Neuronal stem cell (in vitro differentiated cells): ENCODE data around the gene GMCL2.
A peak's percentile ranks its signal among the peaks of the same experiment; 100 is the strongest.

ENCODE experiments used
- DNase-seq: peaks from one replicate; pipeline ENCODE4 v3.0.0-alpha.2; 2013; ENCODE audit warnings: low spot score
- H2AFZ ChIP-seq: one replicate; pipeline ENCODE4 v1.6.1; 2013; ENCODE audit warnings: mild to moderate bottlenecking, low read length, inconsistent platforms
- H2AK5ac ChIP-seq: 2 replicates; pipeline ENCODE4 v1.6.1; 2013; ENCODE audit warnings: low read depth, mild to moderate bottlenecking, inconsistent platforms, low read length, moderate library complexity, mixed read lengths
- H2BK120ac ChIP-seq: 2 replicates; pipeline ENCODE4 v1.6.1; 2013; ENCODE audit warnings: low read depth, mild to moderate bottlenecking, inconsistent platforms, low read length, moderate library complexity, mixed read lengths
- H2BK12ac ChIP-seq: one replicate; pipeline ENCODE4 v1.6.1; 2013; ENCODE audit warnings: low read length, inconsistent platforms
- H2BK15ac ChIP-seq: 2 replicates; pipeline ENCODE4 v1.6.1; 2013; ENCODE audit warnings: mild to moderate bottlenecking, low read length, inconsistent platforms, mixed read lengths
- H2BK5ac ChIP-seq: one replicate; pipeline ENCODE4 v1.6.1; 2013; ENCODE audit warnings: inconsistent platforms, mild to moderate bottlenecking, low read length, moderate library complexity
- H3K14ac ChIP-seq: one replicate; pipeline ENCODE4 v1.6.1; 2013; ENCODE audit warnings: low read length, inconsistent platforms
- H3K18ac ChIP-seq: 2 replicates; pipeline ENCODE4 v1.6.1; 2013; ENCODE audit warnings: low read length, inconsistent platforms
- H3K23ac ChIP-seq: 2 replicates; pipeline ENCODE4 v1.6.1; 2013; ENCODE audit warnings: low read depth, mild to moderate bottlenecking, mixed read lengths, low read length, inconsistent platforms; ENCODE audit not compliant: poor library complexity
- H3K27ac ChIP-seq: replicated peaks from 3 replicates; pipeline ENCODE4 v1.5.1; 2013; ENCODE audit warnings: low read length, inconsistent platforms
- H3K27me3 ChIP-seq, 3 experiments: 2 replicates each; pipeline ENCODE4 v1.6.1; 2013; ENCODE audit warnings: low read length in 3 of 3, mild to moderate bottlenecking in 2 of 3, inconsistent platforms in 1 of 3, low read depth in 1 of 3, mixed read lengths in 1 of 3, moderate library complexity in 1 of 3; ENCODE audit not compliant: control insufficient read depth in 3 of 3, insufficient read depth in 3 of 3
- H3K36me3 ChIP-seq, 2 donors: replicated peaks in 1 of 2; 2 replicates each; pipeline ENCODE4 v1.6.1; 2013; ENCODE audit warnings: low read length in 2 of 2; ENCODE audit not compliant: control insufficient read depth in 2 of 2, insufficient read depth in 2 of 2
- H3K4ac ChIP-seq: 2 replicates; pipeline ENCODE4 v1.6.1; 2013; ENCODE audit warnings: inconsistent platforms, mild to moderate bottlenecking, low read length, moderate library complexity
- H3K4me1 ChIP-seq, 2 donors: 1 replicate in 1 of 2; 2 replicates in 1 of 2; pipeline ENCODE4 v1.6.1; 2013; ENCODE audit warnings: low read length in 2 of 2, low read depth in 1 of 2; ENCODE audit not compliant: control insufficient read depth in 2 of 2, insufficient read depth in 1 of 2
- H3K4me2 ChIP-seq: one replicate; pipeline ENCODE4 v1.6.1; 2013; ENCODE audit warnings: mild to moderate bottlenecking, low read length, inconsistent platforms; ENCODE audit not compliant: insufficient read depth, poor library complexity, severe bottlenecking
- H3K4me3 ChIP-seq, 2 donors: 2 replicates each; pipeline ENCODE4 v1.5.1; 2013; ENCODE audit warnings: low read length in 2 of 2, mild to moderate bottlenecking in 2 of 2, inconsistent platforms in 1 of 2, moderate library complexity in 1 of 2
- H3K79me1 ChIP-seq: one replicate; pipeline ENCODE4 v1.6.1; 2013; ENCODE audit warnings: low read depth, mild to moderate bottlenecking, inconsistent platforms, low read length, moderate library complexity
- H3K9ac ChIP-seq: one replicate; pipeline ENCODE4 v1.6.1; 2013; ENCODE audit warnings: mild to moderate bottlenecking, low read depth, low read length, inconsistent platforms; ENCODE audit not compliant: poor library complexity
- H3K9me3 ChIP-seq, 2 donors: replicated peaks in 1 of 2; 2 replicates each; pipeline versions ENCODE3 to v1.6.1; 2013; ENCODE audit warnings: low read length in 2 of 2, mild to moderate bottlenecking in 2 of 2, inconsistent platforms in 1 of 2, low read depth in 1 of 2, mixed read lengths in 1 of 2, moderate library complexity in 1 of 2; ENCODE audit not compliant: control insufficient read depth in 2 of 2, insufficient read depth in 1 of 2
- H4K8ac ChIP-seq: one replicate; pipeline ENCODE4 v1.6.1; 2013; ENCODE audit warnings: low read depth, mild to moderate bottlenecking, inconsistent platforms, low read length, moderate library complexity
- H4K91ac ChIP-seq: one replicate; pipeline ENCODE4 v1.6.1; 2013; ENCODE audit warnings: low read length, low read depth, mild to moderate bottlenecking, inconsistent platforms; ENCODE audit not compliant: poor library complexity
- WGBS, 2 donors: extraction: QIAGEN DNeasy Blood & Tissue Kit; methylation state at CpG; one replicate each; pipeline ENCODE4 v1.1.7; 2013; ENCODE audit warnings: missing lambda C conversion rate in 2 of 2, mixed read lengths in 1 of 2; ENCODE audit not compliant: insufficient read length in 2 of 2, insufficient replicate concordance in 1 of 2; ENCODE audit errors: extremely low coverage in 2 of 2; 5-methylcytosine and 5-hydroxymethylcytosine counted together

Gene GMCL2

GRCh38 chr5:178215280-178216002, 28.3 kb upstream of the GMCL2 start:
- Histone ChIP-seq H3K27me3 (no peaks in the 10 kb centered on the region), H2AFZ (no peak overlapping the region), H3K23ac (peak overlapping the region; percentile 59), H4K91ac (no peak overlapping the region), H2BK5ac (no peak overlapping the region), H3K9ac (no peak overlapping the region), H2BK120ac (peak overlapping the region; percentile 12), H2BK12ac (no peak overlapping the region), H2AK5ac (no peak overlapping the region), H4K8ac (peak overlapping the region; percentile 68), H3K79me1 (peaks cover 1% of the 10 kb centered on the region), H3K4me2 (no peak overlapping the region), H3K27ac (no peak overlapping the region), H3K4me3 (peak overlapping the region in 1 of 2 donors; percentile 1), H3K36me3 (peaks cover 59 to 89% of the 10 kb centered on the region in 2 donors), H3K18ac (no peak overlapping the region), H3K9me3 (no peaks in the 10 kb centered on the region), H2BK15ac (no peak overlapping the region), H3K14ac (no peak overlapping the region), H3K4me1 (no peaks in the 10 kb centered on the region), H3K4ac (no peak overlapping the region)
- WGBS, 2 donors = no CpG with 5 or more reads among the region's 13 CpGs
- no peak for DNase-seq

DNA sequence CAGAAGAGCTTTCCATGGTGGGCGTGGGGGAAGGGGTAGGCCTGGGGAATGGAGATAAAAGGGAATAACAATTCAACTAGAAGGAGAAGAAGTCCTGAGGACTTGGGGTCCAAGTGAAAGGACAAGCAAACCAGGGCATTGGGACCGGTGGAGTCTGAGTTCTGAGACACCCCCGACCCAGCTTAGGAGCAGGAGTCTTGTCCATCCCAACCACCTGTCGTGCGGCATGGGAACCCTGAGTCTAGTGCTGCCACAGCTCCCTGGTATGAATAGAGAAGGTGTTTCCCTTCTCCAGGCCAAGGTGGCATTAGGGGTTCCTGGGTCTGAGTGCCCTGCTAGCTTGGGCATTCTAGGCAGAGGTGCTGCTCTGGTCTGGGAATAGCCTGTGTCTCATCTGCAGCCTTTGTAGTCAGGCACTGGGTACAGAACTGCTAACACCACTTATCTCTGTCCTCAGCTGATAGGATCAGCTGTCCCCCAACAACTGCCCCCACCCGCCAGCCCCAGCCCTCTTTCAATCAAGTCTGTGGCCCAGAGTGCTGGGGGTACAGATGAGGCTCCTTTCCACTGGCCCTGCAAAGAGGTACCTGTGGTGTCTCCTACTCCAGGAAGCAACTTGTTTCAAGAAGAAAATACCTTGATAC, 27.1 kb upstream of the GMCL2 start:
- WGBS, 2 donors = no CpG with 5 or more reads among the region's 6 CpGs

DNA sequence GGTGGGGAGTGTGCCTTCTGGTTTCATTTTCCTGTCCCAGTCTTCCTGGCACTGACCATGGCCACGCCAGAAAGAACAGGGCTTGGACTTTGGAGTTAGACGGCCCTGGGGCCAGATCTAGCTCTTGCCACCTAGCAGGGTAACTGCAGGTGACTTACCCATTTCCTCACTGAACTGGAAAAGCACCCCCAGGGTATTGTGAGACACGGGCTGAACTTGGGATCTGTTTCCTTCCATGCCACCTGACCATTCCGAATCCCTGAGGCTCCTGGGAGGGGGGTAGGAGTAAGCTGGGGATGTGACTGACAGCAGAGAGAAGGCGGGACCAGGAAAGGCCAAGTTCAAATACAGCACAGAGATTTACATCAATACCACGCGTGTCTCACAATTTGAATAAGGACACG, 26.6 kb upstream of the GMCL2 start:
- Histone ChIP-seq H3K14ac (no peak overlapping the region), H2BK12ac (no peak overlapping the region), H4K8ac (no peak overlapping the region), H3K4ac (no peak overlapping the region), H3K79me1 (peaks cover 2% of the 10 kb centered on the region), H2BK120ac (no peak overlapping the region), H3K4me2 (no peak overlapping the region), H2BK5ac (no peak overlapping the region), H2AFZ (no peak overlapping the region), H3K36me3 (peaks cover 74 to 94% of the 10 kb centered on the region in 2 donors), H3K27me3 (no peaks in the 10 kb centered on the region), H2AK5ac (no peak overlapping the region), H3K9me3 (no peaks in the 10 kb centered on the region), H3K27ac (no peak overlapping the region), H3K4me1 (no peaks in the 10 kb centered on the region), H3K9ac (no peak overlapping the region), H3K23ac (no peak overlapping the region), H3K4me3 (no peak overlapping the region), H4K91ac (no peak overlapping the region), H3K18ac (no peak overlapping the region), H2BK15ac (no peak overlapping the region)
- DNase-seq = no peak
- no CpG with 5 or more reads among the region's 8 CpGs for WGBS, 2 donors

More for the DNA sequence above, 27.1 kb upstream of the GMCL2 start:
- no peaks in the 10 kb centered on the region for H3K4me1 ChIP-seq
- H4K91ac ChIP-seq = no peak overlapping the region
- H3K9ac ChIP-seq = no peak overlapping the region
- no peaks in the 10 kb centered on the region for H3K9me3 ChIP-seq
- no peak overlapping the region for H3K14ac ChIP-seq
- no peak overlapping the region for H2AFZ ChIP-seq
- H3K4me2 ChIP-seq = no peak overlapping the region
- no peak overlapping the region for H3K27ac ChIP-seq
- H2BK15ac ChIP-seq = no peak overlapping the region
- no peak overlapping the region for H3K4me3 ChIP-seq
- no peak overlapping the region for H3K18ac ChIP-seq
- no peak overlapping the region for H2AK5ac ChIP-seq
- DNase-seq = no peak
- no peak overlapping the region for H2BK12ac ChIP-seq
- no peak overlapping the region for H4K8ac ChIP-seq
- H2BK120ac ChIP-seq = no peak overlapping the region
- H2BK5ac ChIP-seq = no peak overlapping the region
- no peak overlapping the region for H3K23ac ChIP-seq
- peaks cover 68 to 94% of the 10 kb centered on the region in 2 donors for H3K36me3 ChIP-seq
- no peaks in the 10 kb centered on the region for H3K27me3 ChIP-seq
- H3K79me1 ChIP-seq = no peaks in the 10 kb centered on the region
- no peak overlapping the region for H3K4ac ChIP-seq

DNA sequence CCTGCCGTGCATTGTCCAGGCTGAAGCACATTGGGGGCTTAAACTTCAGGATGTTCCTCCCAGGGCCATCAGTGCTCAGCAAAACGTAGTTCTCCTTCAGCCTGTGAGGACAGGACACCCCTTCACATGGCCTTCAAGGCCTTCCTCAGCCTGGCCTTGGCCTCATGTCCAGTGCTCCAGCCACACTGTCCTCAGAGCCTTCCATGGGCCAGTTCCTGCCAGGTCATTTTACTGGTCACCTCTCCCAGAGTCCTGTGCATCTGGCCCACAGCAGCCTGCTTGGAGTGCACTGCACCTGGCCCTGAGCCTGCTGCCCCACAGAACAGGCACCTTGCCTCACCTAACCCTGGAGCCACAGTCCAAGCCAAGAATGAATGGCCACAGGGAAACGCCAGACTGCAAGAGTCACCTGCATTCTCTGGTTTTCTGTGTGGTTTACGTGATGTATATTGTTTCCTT, 25.9 kb upstream of the GMCL2 start:
- no peak overlapping the region for H3K4me2 ChIP-seq
- no peak overlapping the region for H2AK5ac ChIP-seq
- no CpG with 5 or more reads among the region's 4 CpGs for WGBS, 2 donors
- H2BK5ac ChIP-seq = no peak overlapping the region
- no peak overlapping the region for H2AFZ ChIP-seq
- H3K27me3 ChIP-seq = no peaks in the 10 kb centered on the region
- H3K4ac ChIP-seq = no peak overlapping the region
- H3K27ac ChIP-seq = no peak overlapping the region
- H3K36me3 ChIP-seq = peaks cover 79 to 94% of the 10 kb centered on the region in 2 donors
- peak overlapping the region in 1 of 2 donors; percentile 20 for H3K4me3 ChIP-seq
- no peak overlapping the region for H3K14ac ChIP-seq
- no peak overlapping the region for H4K91ac ChIP-seq
- no peak overlapping the region for H3K9ac ChIP-seq
- no peaks in the 10 kb centered on the region for H3K9me3 ChIP-seq
- no peak overlapping the region for H4K8ac ChIP-seq
- H2BK12ac ChIP-seq = no peak overlapping the region
- H2BK120ac ChIP-seq = no peak overlapping the region
- DNase-seq = no peak
- H3K4me1 ChIP-seq = peaks cover 0 to under 1% of the 10 kb centered on the region in 2 donors
- H3K79me1 ChIP-seq = peaks cover 3% of the 10 kb centered on the region
- H3K23ac ChIP-seq = peak overlapping the region; percentile 38
- H3K18ac ChIP-seq = no peak overlapping the region
- no peak overlapping the region for H2BK15ac ChIP-seq
